NCI-H226 (cell line): ENCODE measurements around the gene MFSD1.
"Not testable (repeated sequence)": the region's sequence is repeated elsewhere in the genome, so short reads cannot be mapped to it uniquely, and the experiment has no call there.

Source experiments
- DNase-seq: peaks from one replicate; pipeline ENCODE4 v3.0.0-alpha.2; 2015

MFSD1 gene

GRCh38 chr3:158776531-158776930 is 25.3 kb upstream of the MFSD1 start:
- no peak for DNase-seq

DNA sequence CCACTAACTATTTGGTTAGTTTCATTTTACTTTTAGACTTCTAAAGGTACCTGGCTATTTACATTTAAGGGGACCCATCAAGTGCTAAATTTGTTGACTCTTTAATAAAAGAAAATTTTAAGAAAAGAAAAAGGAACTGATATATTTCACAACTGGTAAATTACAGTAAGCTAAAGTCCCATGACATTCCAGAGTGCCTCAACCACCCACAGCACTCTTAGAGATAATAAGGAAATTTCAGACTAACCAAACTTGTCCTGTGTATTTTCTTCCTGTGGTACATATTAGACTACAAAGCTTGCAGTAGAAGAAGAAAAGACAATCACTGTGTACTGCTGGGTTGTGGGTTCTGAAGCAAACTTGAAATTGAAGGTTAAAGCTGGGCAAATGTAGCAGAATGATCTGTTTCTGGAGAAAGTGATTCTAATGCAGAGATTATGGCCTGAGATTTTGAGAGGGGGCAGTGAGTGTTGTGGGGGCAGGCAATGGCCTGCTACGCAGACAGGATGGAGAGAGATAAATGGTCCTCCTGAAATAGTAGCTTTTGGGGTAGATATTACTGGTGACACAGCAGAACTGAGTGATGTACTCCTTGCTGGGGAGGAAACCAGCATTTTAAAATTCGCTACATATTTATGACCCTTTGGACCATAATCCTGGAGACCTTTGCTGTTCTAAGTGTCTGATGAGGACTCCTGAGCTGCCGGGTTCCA is 24.5 kb upstream of the MFSD1 start:
- no peak for DNase-seq

- no peak for DNase-seq
Observed at GRCh38 chr3:158780766-158781165, 21.1 kb upstream of the MFSD1 start.

DNA sequence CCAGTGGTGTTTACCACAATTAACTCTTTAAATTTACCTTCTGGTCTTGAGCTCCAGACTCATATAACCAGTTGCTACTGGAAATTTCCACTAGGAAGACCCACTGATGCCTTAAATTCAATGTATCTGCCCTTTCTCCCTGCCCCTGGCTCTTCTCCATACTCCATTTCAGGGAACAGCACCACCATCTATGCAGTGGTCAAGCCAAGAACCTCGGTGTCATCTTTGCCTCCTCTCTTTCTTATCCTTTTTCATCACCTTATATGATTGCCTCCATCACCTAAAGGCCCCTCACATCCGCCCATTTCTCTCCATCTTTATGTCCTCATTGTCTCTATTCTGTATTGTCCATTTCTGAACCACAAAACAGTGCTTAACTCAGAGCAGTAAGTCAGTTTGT is 20.7 kb upstream of the MFSD1 start:
- DNase-seq: no peak

DNA sequence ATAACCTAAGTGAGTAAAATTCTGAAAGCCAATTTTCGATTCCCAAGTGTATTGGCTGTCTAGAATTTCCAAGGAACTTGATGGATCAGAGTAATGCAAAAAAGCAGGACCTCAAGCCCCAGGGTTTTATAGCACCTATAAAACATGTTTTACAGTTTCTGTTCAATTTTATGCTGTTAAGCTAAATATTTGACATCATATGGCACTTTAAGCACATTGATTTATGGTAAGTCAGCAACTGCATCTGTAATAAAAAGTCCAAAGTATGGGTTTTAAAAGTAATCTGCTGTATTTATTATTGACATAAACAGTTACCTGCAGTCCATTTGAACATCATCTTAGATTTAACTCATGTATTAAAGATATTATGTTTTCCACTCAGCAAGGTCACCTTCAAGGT is 20.0 kb upstream of the MFSD1 start:
- DNase-seq: no peak

DNA sequence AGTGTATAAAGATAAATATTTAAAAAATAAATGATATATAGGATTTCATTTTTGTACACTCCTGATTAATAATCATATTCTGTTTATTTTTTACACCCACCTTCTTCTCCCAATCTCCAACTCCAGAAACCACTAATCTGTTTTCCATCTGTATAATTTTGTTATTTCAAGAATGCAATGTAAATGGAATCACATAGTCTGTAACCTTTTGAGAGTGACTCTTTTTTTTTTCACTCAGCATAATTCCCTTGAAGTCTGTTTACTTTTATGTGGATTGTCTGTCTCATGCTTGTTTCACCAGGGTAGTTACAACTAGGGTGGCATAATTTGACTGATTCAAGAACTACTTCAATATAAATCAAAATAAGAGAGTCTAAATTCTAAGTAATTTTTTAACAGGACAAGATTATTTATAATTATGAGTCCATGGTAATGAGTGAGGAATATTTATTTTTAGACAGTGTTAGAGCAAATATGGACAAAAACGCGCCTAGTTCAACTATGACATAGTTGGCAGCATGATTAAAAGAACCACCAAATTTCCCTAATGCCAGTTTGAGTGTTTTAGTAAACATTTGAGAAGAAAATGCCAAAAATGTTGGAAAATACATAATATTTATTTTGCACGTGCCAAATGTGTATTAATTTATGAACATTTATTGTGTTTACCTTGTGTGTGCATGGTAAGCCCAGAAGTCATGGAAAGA is 19.4 kb upstream of the MFSD1 start:
- DNase-seq: no peak

DNA sequence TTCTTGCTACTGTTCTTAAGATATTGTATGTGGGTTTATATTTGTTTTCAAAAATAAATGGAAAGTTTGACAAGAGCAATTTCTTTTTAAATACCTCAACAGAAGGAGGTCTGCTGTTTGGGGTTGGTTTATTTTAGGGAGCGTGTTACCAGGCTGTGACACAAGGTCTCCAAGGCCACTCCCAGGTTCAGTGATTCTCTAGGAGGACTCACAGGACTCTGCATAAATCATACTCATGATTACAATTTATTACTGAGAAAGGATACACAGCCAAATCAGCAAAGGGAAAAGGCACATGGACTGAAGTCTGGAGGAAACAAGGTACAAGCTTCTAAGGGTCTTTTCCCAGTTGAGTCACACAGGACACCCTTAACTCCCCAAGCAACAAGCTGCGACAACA is 18.8 kb upstream of the MFSD1 start:
- no peak for DNase-seq

- DNase-seq: no peak
Observed at GRCh38 chr3:158785972-158786371, 15.9 kb upstream of the MFSD1 start.

GRCh38 chr3:158788446-158788845 is 13.4 kb upstream of the MFSD1 start:
- no peak for DNase-seq

DNA sequence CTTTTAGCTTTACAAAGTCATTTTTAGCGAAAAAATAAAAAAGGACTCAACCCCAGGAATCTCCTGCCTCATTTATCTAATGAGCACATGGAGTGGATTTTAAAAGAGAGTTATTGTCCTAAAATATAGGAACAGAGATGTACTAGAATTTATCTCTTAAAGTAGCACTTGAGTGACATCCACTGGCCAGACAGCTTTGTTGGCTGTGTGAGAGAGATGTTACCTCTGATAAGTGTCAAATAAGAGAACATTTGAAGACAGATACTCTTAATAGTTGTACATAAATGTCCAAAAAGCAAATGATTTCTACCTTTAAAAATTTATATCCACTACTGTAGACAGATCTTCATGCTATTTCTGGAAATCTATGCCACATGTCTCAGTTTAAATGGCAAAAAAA is 12.3 kb upstream of the MFSD1 start:
- DNase-seq: peak; percentile 16

GRCh38 chr3:158790901-158791589 is 10.8 kb upstream of the MFSD1 start:
- peak; percentile 69 for DNase-seq

DNA sequence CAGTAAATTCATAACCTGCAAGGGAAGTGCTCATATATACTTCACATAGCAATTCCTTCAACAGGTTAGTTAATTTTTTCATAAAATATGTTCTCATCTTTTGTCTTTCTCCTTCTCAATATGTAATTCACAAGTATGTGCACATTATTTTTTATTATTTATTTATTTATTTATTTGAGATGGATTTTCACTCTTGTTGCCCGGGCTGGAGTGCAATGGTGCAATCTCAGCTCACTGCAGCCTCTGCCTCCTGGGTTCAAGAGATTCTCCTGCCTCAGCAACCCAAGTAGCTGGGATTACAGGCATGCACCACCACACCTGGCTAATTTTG is 10.3 kb upstream of the MFSD1 start:
- not testable (repeated sequence) for DNase-seq

- peak; percentile 95 for DNase-seq
Observed at GRCh38 chr3:158792709-158793108, 9.1 kb upstream of the MFSD1 start.

DNA sequence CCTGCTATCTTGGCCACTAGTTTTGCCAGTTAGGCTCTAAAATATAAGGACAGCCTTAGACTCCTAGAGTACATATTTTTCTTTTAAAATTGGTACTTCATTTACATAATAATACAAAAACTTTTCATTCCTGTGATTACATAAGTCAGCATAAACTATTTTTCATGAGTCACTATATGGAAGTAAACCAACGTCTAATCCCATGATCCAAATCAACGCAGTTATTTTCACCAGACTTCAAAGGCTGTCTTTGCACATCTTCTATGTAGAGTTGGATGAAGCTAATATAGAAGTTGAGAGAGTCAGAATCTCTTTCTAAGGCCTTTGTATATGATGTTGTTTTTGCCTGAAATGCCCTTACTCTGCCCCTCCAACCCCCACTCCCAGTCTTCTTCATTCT is 7.6 kb upstream of the MFSD1 start:
- DNase-seq: no peak

GRCh38 chr3:158794936-158795518 is 6.8 kb upstream of the MFSD1 start:
- peak; percentile 47 for DNase-seq

DNA sequence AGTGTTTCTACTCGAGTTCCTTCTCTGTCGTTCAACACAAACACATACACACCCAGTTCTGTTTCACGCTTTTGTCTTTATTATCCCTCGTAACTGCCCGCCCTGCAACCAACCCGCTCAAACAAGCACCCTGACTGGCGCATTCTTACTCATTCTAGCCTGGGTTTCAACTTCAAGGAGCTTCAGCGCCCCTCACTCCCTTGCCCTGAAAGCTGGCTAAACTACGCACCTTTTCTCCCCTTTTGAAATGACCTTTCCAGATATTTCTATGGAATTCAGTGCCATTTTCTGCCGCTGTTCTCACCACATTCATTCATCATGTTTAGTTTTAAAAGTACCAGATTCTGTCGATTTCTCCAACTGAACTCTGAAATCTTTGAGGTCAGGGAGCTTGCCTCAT is 653 bp upstream of the MFSD1 start:
- DNase-seq: no peak

DNA sequence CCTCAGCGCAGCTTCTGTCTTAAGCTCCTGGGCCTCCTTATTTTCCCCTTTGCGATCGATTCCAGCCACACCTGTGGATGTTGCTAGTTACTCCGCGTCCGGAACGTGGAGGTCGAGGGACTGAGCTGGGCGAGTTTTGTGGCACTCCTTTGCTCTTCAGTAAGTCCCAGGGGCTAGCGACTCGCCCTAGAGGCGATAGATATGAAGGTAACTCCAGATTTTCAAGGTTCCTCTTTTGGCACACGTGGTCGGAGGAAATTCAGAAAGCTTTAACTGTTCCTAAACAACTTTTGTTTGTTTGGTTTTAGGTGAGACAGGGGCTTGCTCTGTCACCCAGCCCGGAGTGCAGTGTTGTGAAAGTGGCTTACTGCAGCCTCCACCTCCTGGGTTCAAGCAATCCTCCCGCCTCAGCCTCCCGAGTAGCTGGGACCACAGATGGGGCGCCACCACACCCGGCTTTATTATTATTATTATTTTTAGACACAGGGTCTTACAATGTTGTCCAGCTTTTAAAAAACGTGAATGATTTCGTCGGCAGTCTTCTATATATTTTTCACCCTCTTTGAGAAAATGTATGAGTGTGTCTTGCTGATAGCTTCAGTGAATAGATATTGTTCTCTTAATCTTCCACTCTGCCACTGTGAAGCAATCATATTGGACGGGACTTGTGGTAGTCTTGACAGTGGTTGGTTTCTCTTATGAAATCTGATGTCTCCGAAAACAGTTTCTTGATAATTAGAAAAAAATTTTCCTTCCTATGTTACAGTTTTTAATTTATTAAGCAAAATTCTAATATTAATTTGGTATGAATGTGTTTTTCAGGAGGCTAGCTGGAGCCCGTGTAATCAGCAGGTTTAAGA is 785 bp downstream of the MFSD1 start:
- DNase-seq: no peak

DNA sequence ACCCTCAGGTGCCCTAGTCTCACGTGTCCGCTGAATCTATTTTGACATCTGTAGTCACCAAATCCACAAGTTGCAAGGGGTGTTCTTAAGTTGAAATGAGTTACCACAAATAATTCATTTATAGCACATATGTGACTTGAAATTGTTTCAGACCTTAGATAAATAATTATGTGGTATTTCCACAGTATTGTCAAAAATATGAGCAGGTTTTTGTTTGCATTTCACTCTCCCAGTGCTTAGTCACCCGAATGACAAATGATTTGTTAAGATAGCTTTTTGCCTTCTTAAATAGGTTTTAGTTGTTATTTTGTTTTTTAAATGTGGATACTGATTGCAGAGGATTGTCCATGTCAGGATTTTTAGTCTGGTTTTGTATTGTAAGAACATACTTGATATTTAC is 2.6 kb downstream of the MFSD1 start:
- no peak for DNase-seq

GRCh38 chr3:158808697-158809096 is 6.8 kb downstream of the MFSD1 start:
- DNase-seq: peak; percentile 65

DNA sequence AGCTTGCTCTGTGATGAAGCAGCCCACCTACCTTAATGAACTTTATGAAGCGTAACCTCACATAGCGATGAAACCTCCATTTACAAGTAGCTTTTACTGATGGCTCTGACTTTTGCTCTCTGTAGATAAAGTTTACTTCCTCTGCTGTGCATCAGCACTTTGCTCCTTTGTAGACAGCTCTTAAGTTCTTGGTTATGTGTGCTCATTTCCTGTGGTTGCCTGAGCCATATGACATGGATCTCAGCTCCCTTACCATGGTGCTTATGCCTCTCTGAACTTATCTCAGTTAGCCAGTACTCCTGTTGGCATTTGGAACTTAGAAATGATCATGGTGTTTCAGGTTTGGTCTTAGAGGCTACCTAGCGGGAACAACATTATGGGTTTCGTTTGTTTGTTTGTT is 7.8 kb downstream of the MFSD1 start:
- no peak for DNase-seq

DNA sequence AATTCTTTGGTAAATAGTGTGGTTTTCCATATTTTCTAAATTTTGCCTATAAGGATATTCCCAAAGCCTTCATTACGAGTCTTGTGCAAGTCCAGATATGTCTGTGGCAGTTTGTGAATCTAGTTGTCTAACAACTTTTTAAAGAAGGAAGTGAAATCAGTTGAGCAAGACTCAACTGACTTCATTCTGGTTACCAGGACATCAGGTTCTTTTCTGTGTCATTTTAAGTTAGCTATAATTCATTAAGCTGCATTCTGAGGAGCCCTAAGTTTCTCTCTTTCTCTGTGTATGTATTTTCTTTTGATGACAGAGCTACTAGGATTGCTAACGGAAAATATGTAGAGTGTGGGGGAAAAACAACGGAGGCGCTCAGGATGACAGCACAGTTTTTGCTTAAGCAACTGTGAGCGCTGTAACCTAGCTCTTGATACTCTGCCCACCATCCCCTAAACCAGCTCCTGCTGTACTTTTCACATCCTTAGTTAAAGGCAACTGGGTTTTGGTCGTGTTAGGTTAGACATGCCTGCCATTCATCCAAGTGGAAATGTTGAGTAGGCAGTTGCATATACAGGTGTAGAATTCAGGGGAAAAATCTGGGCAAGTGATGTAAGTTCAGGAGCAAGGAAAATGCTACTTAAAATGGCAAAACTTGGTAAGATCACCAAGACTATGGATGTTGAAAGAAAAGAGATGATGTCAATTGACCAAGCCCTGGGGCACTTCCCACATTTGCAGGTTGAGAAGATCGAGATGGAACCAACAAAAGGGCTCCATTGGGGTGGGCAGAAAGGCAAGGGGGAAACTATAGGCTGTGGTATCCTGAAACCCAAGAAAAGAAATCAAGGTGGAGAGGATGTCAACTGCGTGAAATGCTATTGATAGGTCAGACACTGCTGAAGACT is 9.2 kb downstream of the MFSD1 start:
- DNase-seq: no peak

DNA sequence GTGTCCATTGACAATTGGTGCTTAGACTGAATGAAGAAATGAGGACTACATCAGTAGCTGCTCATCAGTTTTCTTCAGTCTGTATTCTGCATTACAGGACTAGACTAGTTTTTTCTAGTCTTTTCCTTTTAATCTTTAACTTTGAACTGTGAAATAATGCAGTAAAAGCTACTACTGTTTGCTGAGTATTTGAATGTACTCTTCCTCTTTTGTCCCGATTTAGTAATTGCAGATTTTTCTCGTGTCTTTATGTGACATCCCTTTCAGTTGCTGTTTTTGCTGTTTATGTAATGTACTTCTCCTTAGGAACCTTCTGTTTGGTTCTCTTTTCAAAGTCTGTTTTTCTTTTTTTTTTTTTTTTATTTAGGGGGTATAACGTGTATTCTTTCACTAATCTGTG is 17.4 kb downstream of the MFSD1 start:
- no peak for DNase-seq
